ENCODE results near the gene EXOG.

GRCh38 chr3:38516669-38517068, 20.5 kb downstream of the EXOG start:
- TF ChIP-seq, protein P1, sequence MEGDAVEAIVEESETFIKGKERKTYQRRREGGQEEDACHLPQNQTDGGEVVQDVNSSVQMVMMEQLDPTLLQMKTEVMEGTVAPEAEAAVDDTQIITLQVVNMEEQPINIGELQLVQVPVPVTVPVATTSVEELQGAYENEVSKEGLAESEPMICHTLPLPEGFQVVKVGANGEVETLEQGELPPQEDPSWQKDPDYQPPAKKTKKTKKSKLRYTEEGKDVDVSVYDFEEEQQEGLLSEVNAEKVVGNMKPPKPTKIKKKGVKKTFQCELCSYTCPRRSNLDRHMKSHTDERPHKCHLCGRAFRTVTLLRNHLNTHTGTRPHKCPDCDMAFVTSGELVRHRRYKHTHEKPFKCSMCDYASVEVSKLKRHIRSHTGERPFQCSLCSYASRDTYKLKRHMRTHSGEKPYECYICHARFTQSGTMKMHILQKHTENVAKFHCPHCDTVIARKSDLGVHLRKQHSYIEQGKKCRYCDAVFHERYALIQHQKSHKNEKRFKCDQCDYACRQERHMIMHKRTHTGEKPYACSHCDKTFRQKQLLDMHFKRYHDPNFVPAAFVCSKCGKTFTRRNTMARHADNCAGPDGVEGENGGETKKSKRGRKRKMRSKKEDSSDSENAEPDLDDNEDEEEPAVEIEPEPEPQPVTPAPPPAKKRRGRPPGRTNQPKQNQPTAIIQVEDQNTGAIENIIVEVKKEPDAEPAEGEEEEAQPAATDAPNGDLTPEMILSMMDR (IDR thresholded peaks at IDR 0.05) = no peak
- no peak for TF ChIP-seq EZH2 (IDR thresholded peaks at IDR 0.05; ENCODE audit: borderline replicate concordance, insufficient read depth, low read depth, low read length, poor library complexity, severe bottlenecking)

Data from B cell (primary cell).